ENCODE data around the gene ECHS1.
"Not testable (repeated sequence)": the region's sequence is repeated elsewhere in the genome, so short reads cannot be mapped to it uniquely, and the experiment has no call there.

ECHS1 gene

DNA sequence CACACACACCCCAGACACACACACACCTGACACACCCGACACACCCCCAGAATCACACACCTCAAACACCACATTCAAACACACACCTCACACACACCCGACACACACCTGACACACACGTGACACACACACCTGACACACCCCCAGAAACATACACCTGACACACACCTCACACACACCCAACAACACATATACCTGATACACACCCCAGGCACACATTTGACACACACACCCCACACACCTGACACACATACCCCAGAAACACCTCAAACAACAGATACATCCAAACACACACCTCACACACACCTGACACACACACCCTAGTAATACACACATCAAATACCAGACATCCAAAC lies 35.8 kb downstream of the ECHS1 start:
- DNase-seq: no peak

GRCh38 chr10:133336577-133337369 lies 36.4 kb downstream of the ECHS1 start, which contains the start of gene CALY:
CALY (minus strand) TSS chr10:133336896; CDS start chr10:133328989, 7,907 bp downstream.
- peak; percentile 16 for DNase-seq

GRCh38 chr10:133336118-133336576 lies 37.0 kb downstream of the ECHS1 start:
- no peak for DNase-seq

GRCh38 chr10:133335246-133336117 lies 37.7 kb downstream of the ECHS1 start:
- no peak for DNase-seq

DNA sequence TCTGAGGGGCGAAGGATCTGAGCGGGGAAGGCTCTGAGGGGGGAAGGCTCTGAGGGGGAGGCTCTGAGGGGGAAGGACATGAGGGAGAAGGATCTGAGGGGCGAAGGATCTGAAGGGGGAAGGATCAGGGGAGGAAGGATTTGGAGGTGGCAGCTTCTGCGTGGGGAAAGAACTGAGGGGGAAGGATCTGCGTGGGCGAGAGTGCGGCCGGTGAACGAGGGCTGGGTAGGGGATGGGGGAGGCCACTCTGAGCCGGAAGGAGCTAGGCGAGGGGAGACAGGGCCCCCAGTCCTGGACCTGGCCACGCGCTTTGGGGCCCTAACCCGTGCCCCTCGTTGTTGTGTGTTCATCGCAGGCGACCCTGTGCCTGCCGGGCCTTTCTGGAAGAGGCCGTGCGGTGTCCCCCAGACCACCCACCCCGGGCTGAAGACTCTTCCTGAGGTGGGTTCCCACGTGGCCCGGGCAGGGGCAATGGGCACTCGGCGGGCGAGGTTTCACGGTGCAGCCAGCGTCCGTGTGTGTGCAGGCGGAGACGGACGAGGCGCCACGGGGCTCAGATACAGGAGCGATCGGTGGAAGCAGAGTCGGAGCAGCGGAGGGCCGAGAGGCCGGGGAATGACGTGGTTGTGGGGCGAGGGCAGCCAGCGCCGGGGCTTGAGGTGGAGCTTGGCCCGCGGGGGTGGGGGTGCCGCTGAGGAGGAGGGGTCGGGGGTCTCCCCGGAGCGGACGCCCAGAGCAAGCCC lies 38.5 kb downstream of the ECHS1 start:
- DNase-seq: no peak

- DNase-seq: no peak
These were observed 40.0 kb downstream of the ECHS1 start for GRCh38 chr10:133332936-133333699.

- DNase-seq: peak; percentile 54
These were observed 43.5 kb downstream of the ECHS1 start for GRCh38 chr10:133329491-133330202.

GRCh38 chr10:133328358-133329343 lies 44.5 kb downstream of the ECHS1 start:
- no peak for DNase-seq

DNA sequence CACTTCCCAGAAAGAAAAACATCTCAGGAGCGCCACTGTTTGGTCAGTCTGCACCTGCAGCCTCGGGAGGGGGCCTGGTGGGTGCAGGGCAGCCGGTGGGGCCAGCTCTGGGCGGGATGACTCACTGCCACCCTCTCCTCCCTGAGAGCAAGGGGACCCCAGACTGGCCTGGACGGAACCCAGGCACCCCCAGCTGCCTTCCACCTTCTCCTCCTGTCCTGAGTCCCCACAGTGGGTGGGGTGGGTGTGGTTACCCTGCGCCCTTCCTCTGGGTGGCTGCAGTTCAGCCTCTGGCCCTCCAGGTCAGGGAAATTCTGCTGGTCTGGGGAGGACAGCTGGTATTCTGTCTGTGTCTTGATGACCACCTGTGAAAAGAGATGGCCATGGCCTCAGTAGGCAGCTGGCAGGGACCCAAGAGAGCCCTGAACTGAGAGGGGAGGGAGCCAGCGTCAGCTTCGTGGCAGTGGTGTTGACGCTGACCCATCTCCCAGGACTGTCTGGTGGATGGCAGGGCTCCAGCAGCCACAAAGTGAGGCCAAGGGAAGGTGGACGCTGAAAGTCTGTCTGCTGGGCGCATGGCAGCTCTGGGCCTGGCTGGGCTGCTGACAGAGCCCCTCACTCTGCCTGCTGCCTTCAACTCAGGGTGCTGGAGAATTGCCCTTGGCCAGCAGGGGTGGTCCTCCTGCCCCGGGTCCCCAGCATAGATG lies 45.4 kb downstream of the ECHS1 start:
- DNase-seq: no peak

- DNase-seq: no peak
These were observed 46.2 kb downstream of the ECHS1 start for GRCh38 chr10:133326745-133327650.

- no peak for DNase-seq
These were observed 47.0 kb downstream of the ECHS1 start for GRCh38 chr10:133326223-133326551.

- no peak for DNase-seq
These were observed 47.5 kb downstream of the ECHS1 start for GRCh38 chr10:133325440-133326222.

DNA sequence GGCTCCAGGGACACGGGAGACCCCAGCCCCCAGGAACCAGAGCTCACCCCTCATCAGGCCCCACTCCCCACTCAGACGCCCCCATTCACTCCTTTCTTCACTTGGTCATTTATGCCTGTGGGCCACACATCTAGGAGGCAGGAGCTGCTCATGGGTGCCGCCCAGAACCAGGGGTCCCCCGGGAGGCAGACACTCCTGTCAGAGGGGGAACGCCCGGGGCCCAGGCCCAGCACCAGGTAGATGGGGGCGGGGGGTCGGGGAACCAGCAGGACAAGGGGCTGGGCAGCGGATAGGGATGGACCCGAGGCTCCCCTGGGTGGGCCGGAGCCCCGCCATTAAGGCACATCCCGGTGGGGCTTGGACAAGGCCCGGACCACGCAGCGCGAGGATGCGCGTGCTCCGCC lies 48.3 kb downstream of the ECHS1 start:
- DNase-seq: no peak

GRCh38 chr10:133324198-133324792 lies 48.9 kb downstream of the ECHS1 start:
- peak; percentile 24 for DNase-seq

DNA sequence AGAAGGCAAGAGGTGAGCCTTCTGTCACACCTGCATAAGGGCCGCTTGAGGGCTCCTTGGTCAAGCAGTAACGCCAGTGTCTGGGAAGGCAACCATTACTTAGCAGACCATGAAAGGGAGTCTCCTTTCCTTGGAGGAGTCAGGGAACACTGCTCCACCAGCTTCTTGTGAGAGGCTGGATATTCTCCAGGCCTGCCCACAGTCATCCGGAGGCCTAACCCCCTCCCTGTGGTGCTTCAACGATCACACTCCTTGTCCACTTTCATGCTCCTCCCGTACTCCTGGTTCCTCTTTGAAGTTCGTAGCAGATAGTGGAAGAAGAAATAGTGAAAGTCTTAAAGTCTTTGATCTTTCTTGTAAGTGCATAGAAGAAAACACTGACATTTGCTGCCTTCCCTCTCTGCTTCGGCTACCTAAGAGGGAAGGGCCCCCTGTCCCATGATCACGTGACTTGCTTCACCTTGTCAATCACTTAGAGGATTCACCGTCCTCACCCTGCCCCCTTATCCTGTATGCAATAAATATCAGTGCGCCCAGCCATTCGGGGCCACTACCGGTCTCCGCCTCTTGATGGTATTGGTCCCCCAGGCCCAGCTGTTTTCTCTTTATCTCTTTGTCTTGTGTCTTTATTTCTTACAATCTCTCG lies 51.0 kb downstream of the ECHS1 start:
- DNase-seq: not testable (repeated sequence)

- DNase-seq: not testable (repeated sequence)
These were observed 52.2 kb downstream of the ECHS1 start for GRCh38 chr10:133320852-133321422.
